Endothelial cell of umbilical vein (primary cell): ENCODE results near the gene TAS2R10. TPM values are rescaled to one million over a fixed set of nuclear protein-coding genes. Genes with fewer than 3 reads are reported as not detected.

Experiments used
- BruUV-seq: library from RNA; stranded (reverse); fragments of 400-500 nt; replicated peaks from 2 replicates; lab custom pipeline; 2021; lab: Mats Ljungman, UMichigan
- CTCF ChIA-PET: fragments of 300-600, 350-600 bp; sonication (Branson Sonifier 250); formaldehyde crosslinking; loops from one replicate; lab custom pipeline; 2021; ENCODE audit warnings: antibody characterized with exemption, inconsistent platforms; lab: Charles Lee
- POLR2A ChIA-PET: fragments of 300-600, 350-600 bp; sonication (Branson Sonifier 250); formaldehyde crosslinking; loops from one replicate; lab custom pipeline; 2021; ENCODE audit warnings: antibody characterized with exemption, inconsistent platforms; lab: Charles Lee
- DNase-seq: peaks from one replicate; pipeline ENCODE4 v3.0.0-alpha.2; 2011; ENCODE audit warnings: low read depth, low spot score
- FAIRE-seq: peaks from 2 replicates; lab custom pipeline; 2011; peaks lifted over from hg19 to GRCh38; lab: Jason Lieb, UNC
- H2AFZ ChIP-seq: 2 replicates; pipeline ENCODE4 v1.6.0; 2012; ENCODE audit warnings: low read depth, low read length, control low read depth, inconsistent platforms
- H3K27ac ChIP-seq: 2 replicates; pipeline ENCODE4 v1.5.1; 2011; ENCODE audit warnings: low read depth, mild to moderate bottlenecking, control low read depth, low read length, moderate library complexity; ENCODE audit not compliant: insufficient read depth
- H3K27me3 ChIP-seq, 2 experiments: 2 replicates each; pipeline versions ENCODE4 v1.6.0 to v1.6.1; 2011; ENCODE audit warnings: low read length in 2 of 2, mixed read lengths in 1 of 2; ENCODE audit not compliant: control insufficient read depth in 2 of 2, insufficient read depth in 2 of 2
- H3K36me3 ChIP-seq, 2 experiments: 2 replicates in 1 of 2; 3 replicates in 1 of 2; pipeline ENCODE4 v1.5.1; 2011; ENCODE audit warnings: low read length in 2 of 2, mild to moderate bottlenecking in 1 of 2, moderate library complexity in 1 of 2; ENCODE audit not compliant: control insufficient read depth in 2 of 2, insufficient read depth in 2 of 2; ENCODE audit errors: extremely low read depth in 1 of 2
- H3K4me1 ChIP-seq: 3 replicates; pipeline ENCODE4 v1.5.1; 2011; ENCODE audit warnings: mild to moderate bottlenecking, low read length; ENCODE audit not compliant: control insufficient read depth, insufficient read depth; ENCODE audit errors: extremely low read depth
- H3K4me2 ChIP-seq: 2 replicates; pipeline ENCODE4 v1.6.1; 2011; ENCODE audit warnings: low read length, control low read depth, mixed read lengths; ENCODE audit not compliant: insufficient read depth
- H3K4me3 ChIP-seq, 3 experiments: fragments of 200-600 bp in 1 of 3; sonication (generic), shearing (Covaris generic) in 1 of 3; replicated peaks in 1 of 3; 2 replicates each; pipeline ENCODE4 v1.5.1; 2011 to 2016; ENCODE audit warnings: control low read depth in 3 of 3, low read length in 3 of 3, mild to moderate bottlenecking in 2 of 3, inconsistent platforms in 1 of 3, low read depth in 1 of 3, moderate library complexity in 1 of 3; ENCODE audit not compliant: insufficient read depth in 1 of 3
- H3K79me2 ChIP-seq: 2 replicates; pipeline ENCODE4 v1.6.0; 2012; ENCODE audit warnings: low read length, inconsistent platforms; ENCODE audit not compliant: control insufficient read depth, insufficient read depth
- H3K9ac ChIP-seq: replicated peaks from 2 replicates; pipeline ENCODE3; 2011; ENCODE audit warnings: low read length, control low read depth; ENCODE audit not compliant: insufficient read depth; ENCODE audit errors: extremely low read depth
- H3K9me1 ChIP-seq: replicated peaks from 3 replicates; pipeline ENCODE4 v1.6.0; 2011; ENCODE audit warnings: mild to moderate bottlenecking, low read length; ENCODE audit not compliant: control insufficient read depth, insufficient read depth; ENCODE audit errors: extremely low read depth
- H3K9me3 ChIP-seq: replicated peaks from 2 replicates; pipeline ENCODE4 v1.5.1; 2012; ENCODE audit warnings: low read length, inconsistent platforms; ENCODE audit not compliant: control insufficient read depth, insufficient read depth
- H4K20me1 ChIP-seq: replicated peaks from 2 replicates; pipeline ENCODE3; 2011; ENCODE audit warnings: mild to moderate bottlenecking, low read length; ENCODE audit not compliant: control insufficient read depth, insufficient read depth; ENCODE audit errors: extremely low read depth
- EZH2 ChIP-seq: IDR thresholded peaks from 2 replicates; pipeline ENCODE4 v1.6.1; 2012; ENCODE audit warnings: borderline replicate concordance, low read depth, mild to moderate bottlenecking, moderate library complexity, low read length, inconsistent platforms; ENCODE audit not compliant: severe bottlenecking
- FOS ChIP-seq: IDR thresholded peaks from 2 replicates; pipeline ENCODE4 v1.6.1; 2011; ENCODE audit warnings: mild to moderate bottlenecking, low read length, moderate library complexity, borderline replicate concordance; ENCODE audit not compliant: insufficient read depth
- GATA2 ChIP-seq: IDR thresholded peaks from 2 replicates; pipeline ENCODE4 v1.7.0; 2011; ENCODE audit warnings: low read depth, mild to moderate bottlenecking, moderate library complexity, mixed read lengths, low read length; ENCODE audit not compliant: insufficient read length, insufficient read depth
- JUN ChIP-seq: IDR thresholded peaks from 2 replicates; pipeline ENCODE4 v1.6.1; 2011; ENCODE audit warnings: borderline replicate concordance, low read depth; ENCODE audit not compliant: insufficient read length, insufficient read depth
- MYC ChIP-seq: IDR thresholded peaks from one replicate; pipeline ENCODE4 v1.6.1; 2011; ENCODE audit warnings: mild to moderate bottlenecking, low read depth, low read length
- POLR2A ChIP-seq: IDR thresholded peaks from 2 replicates; pipeline ENCODE4 v1.6.1; 2012; ENCODE audit warnings: low read depth, mild to moderate bottlenecking, control low read depth, low read length
- POLR2AphosphoS5 ChIP-seq: IDR thresholded peaks from 2 replicates; pipeline ENCODE4 v1.6.1; 2012; ENCODE audit warnings: low read depth, mild to moderate bottlenecking, control low read depth, low read length, moderate library complexity; ENCODE audit not compliant: insufficient read depth
- dilution Hi-C: fragments of 300-500 bp; cut with MboI; formaldehyde crosslinking; loops from one replicate; pipeline ENCODE4 v1.15.0; 2019; ENCODE audit warnings: low sequenced_read_pairs; ENCODE audit not compliant: extremely low pct_ligation_motif_present
- intact Hi-C: fragments of 100-400 bp; cut with micrococcal nuclease; formaldehyde crosslinking; loops from one replicate; pipeline ENCODE4 v1.10.0; 2022
- polyA plus RNA-seq, 4 experiments: library from polyadenylated mRNA; depleted of rRNA in 3 of 4; stranded (reverse) in 3 of 4; unstranded in 1 of 4; fragments of >200 nt; gene quantifications; 2 replicates each; pipeline versions ENCODE4 v1.2.1 to v1.2.3, GENCODE V29; 2011 to 2012; ENCODE audit warnings: missing spikeins in 1 of 4
- total RNA-seq: library from RNA; stranded (reverse); gene quantifications from 2 replicates; pipeline ENCODE4 v1.2.3, GENCODE V29; 2021
- TF ChIP-seq, protein P1 (sequence below), 2 donors: IDR thresholded peaks; 1 replicate in 1 of 2; 2 replicates in 1 of 2; pipeline ENCODE4 v1.5.1; 2011; ENCODE audit warnings: low read length in 2 of 2, mild to moderate bottlenecking in 2 of 2, moderate library complexity in 2 of 2, control low read depth in 1 of 2, inconsistent platforms in 1 of 2, low read depth in 1 of 2; ENCODE audit not compliant: insufficient read depth in 1 of 2; ENCODE audit errors: extremely low read depth in 1 of 2
- TF ChIP-seq, protein P2 (sequence below): IDR thresholded peaks from 2 replicates; pipeline ENCODE4 v1.6.1; 2011; ENCODE audit not compliant: insufficient read depth, insufficient read length

TAS2R10 gene
- total and polyA plus RNA-seq, 2 donors (not counting 3 experiments of a cell fraction or from before 2014, with no cell fraction given) = 0.22 to 0.66 TPM

DNA sequence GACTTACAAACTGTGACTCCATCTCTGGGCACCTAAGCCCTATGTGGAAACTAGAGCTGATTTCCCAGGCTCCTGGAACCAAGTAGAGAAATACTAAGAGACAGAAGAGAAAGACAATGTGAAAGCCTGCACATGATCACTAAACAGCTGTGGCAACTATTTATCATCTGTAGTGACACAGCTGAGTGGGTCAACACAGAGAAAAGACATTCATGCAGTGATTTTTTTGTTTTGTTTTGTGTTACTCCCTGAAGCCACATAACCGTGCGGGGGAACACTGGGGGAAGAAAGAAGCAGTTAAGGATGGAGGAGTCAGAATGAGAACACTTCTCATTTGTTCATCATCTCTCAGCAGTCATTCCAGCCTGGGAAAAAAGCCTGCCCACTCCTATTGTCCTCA lies 21.6 kb upstream of the TAS2R10 start:
- H3K4me3 ChIP-seq = no peak overlapping the region
- H3K27ac ChIP-seq = no peak overlapping the region
- intact Hi-C loops = no loop called here
- H4K20me1 ChIP-seq = no peaks in the 10 kb centered on the region
- H3K9me3 ChIP-seq = no peaks in the 10 kb centered on the region
- no peak overlapping the region for H3K4me2 ChIP-seq
- H3K9ac ChIP-seq = no peak overlapping the region
- DNase-seq (no peak), FAIRE-seq (no peak)
- POLR2A ChIA-PET = no interaction called here
- BruUV-seq = no TSS peak
- H2AFZ ChIP-seq = no peak overlapping the region
- CTCF ChIA-PET = no interaction called here
- no peaks in the 10 kb centered on the region for H3K4me1 ChIP-seq
- H3K36me3 ChIP-seq = no peaks in the 10 kb centered on the region
- TF ChIP-seq GATA2 = no peak
- TF ChIP-seq, protein P1, sequence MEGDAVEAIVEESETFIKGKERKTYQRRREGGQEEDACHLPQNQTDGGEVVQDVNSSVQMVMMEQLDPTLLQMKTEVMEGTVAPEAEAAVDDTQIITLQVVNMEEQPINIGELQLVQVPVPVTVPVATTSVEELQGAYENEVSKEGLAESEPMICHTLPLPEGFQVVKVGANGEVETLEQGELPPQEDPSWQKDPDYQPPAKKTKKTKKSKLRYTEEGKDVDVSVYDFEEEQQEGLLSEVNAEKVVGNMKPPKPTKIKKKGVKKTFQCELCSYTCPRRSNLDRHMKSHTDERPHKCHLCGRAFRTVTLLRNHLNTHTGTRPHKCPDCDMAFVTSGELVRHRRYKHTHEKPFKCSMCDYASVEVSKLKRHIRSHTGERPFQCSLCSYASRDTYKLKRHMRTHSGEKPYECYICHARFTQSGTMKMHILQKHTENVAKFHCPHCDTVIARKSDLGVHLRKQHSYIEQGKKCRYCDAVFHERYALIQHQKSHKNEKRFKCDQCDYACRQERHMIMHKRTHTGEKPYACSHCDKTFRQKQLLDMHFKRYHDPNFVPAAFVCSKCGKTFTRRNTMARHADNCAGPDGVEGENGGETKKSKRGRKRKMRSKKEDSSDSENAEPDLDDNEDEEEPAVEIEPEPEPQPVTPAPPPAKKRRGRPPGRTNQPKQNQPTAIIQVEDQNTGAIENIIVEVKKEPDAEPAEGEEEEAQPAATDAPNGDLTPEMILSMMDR (IDR thresholded peaks at IDR 0.05; ENCODE audit: extremely low read depth in 1 of 2, insufficient read depth in 1 of 2, low read depth in 1 of 2, low read length in 2 of 2) = no peak
- no peak for TF ChIP-seq MYC
- TF ChIP-seq POLR2AphosphoS5 = no peak
- TF ChIP-seq, protein P2, sequence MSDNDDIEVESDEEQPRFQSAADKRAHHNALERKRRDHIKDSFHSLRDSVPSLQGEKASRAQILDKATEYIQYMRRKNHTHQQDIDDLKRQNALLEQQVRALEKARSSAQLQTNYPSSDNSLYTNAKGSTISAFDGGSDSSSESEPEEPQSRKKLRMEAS = no peak
- no peak for TF ChIP-seq JUN
- TF ChIP-seq FOS = no peak
- no peak for TF ChIP-seq POLR2A
- no peak for TF ChIP-seq EZH2
- no peaks in the 10 kb centered on the region for H3K9me1 ChIP-seq
- no peaks in the 10 kb centered on the region for H3K79me2 ChIP-seq
- H3K27me3 ChIP-seq = no peaks in the 10 kb centered on the region
- dilution Hi-C loops = no loop called here
